ENCODE results near the gene TET3. TPM values are rescaled to one million over a fixed set of nuclear protein-coding genes. Genes with fewer than 3 reads are reported as not detected.
A peak's percentile ranks its signal among the peaks of the same experiment; 100 is the strongest.

TET3 gene
- total RNA-seq, 1 donor from 2014 or later = 92.4 TPM

- Mint-ChIP-seq H3K9me3 (ENCODE audit: unreplicated experiment) (peaks cover 5% of the 10 kb centered on the region), H3K4me3 (ENCODE audit: unreplicated experiment) (peak overlapping the region; percentile 91), H3K27ac (ENCODE audit: unreplicated experiment) (no peak overlapping the region), H3K27me3 (ENCODE audit: unreplicated experiment) (peaks cover 15% of the 10 kb centered on the region), H3K4me1 (ENCODE audit: low read depth, unreplicated experiment) (peaks cover 22% of the 10 kb centered on the region), H3K36me3 (ENCODE audit: unreplicated experiment) (peaks cover 4% of the 10 kb centered on the region)
- no peak for TF ChIP-seq CTCF (IDR thresholded peaks at IDR 0.05; ENCODE audit: partially characterized antibody, unreplicated experiment)
- DNase-seq = peak; percentile 50
These were observed 3.4 kb upstream of the TET3 start for GRCh38 chr2:73981081-73982001.

- Mint-ChIP-seq H3K4me1 (ENCODE audit: low read depth, unreplicated experiment) (peaks cover 28% of the 10 kb centered on the region), H3K27me3 (ENCODE audit: unreplicated experiment) (peaks cover 19% of the 10 kb centered on the region), H3K9me3 (ENCODE audit: unreplicated experiment) (peaks cover 7% of the 10 kb centered on the region), H3K4me3 (ENCODE audit: unreplicated experiment) (peak overlapping the region; percentile 91), H3K36me3 (ENCODE audit: unreplicated experiment) (peaks cover 4% of the 10 kb centered on the region), H3K27ac (ENCODE audit: unreplicated experiment) (no peak overlapping the region)
- DNase-seq = no peak
- TF ChIP-seq CTCF (IDR thresholded peaks at IDR 0.05; ENCODE audit: partially characterized antibody, unreplicated experiment) = no peak
These were observed 2.5 kb upstream of the TET3 start for GRCh38 chr2:73982140-73982617.

GRCh38 chr2:73983322-73984202, 1.1 kb upstream of the TET3 start:
- peaks cover 18% of the 10 kb centered on the region for H3K27me3 Mint-ChIP-seq (ENCODE audit: unreplicated experiment)
- peak overlapping the region; percentile 72 for H3K27ac Mint-ChIP-seq (ENCODE audit: unreplicated experiment)
- peak overlapping the region; percentile 87 for H3K4me3 Mint-ChIP-seq (ENCODE audit: unreplicated experiment)
- peaks cover 33% of the 10 kb centered on the region for H3K4me1 Mint-ChIP-seq (ENCODE audit: low read depth, unreplicated experiment)
- peaks cover 4% of the 10 kb centered on the region for H3K36me3 Mint-ChIP-seq (ENCODE audit: unreplicated experiment)
- DNase-seq = peak; percentile 48
- H3K9me3 Mint-ChIP-seq (ENCODE audit: unreplicated experiment) = peaks cover 4% of the 10 kb centered on the region
- TF ChIP-seq CTCF (IDR thresholded peaks at IDR 0.05; ENCODE audit: partially characterized antibody, unreplicated experiment) = no peak

- peaks cover 18% of the 10 kb centered on the region for H3K27me3 Mint-ChIP-seq (ENCODE audit: unreplicated experiment)
These were observed 205 bp downstream of the TET3 start for GRCh38 chr2:73984922-73985307.

More at GRCh38 chr2:73984922-73985307, 205 bp downstream of the TET3 start:
- no peak overlapping the region for H3K4me3 Mint-ChIP-seq (ENCODE audit: unreplicated experiment)
- no peak overlapping the region for H3K27ac Mint-ChIP-seq (ENCODE audit: unreplicated experiment)
- H3K4me1 Mint-ChIP-seq (ENCODE audit: low read depth, unreplicated experiment) = peaks cover 34% of the 10 kb centered on the region
- TF ChIP-seq CTCF (IDR thresholded peaks at IDR 0.05; ENCODE audit: partially characterized antibody, unreplicated experiment) = no peak
- H3K9me3 Mint-ChIP-seq (ENCODE audit: unreplicated experiment) = peaks cover 7% of the 10 kb centered on the region
- DNase-seq = peak; percentile 72
- H3K36me3 Mint-ChIP-seq (ENCODE audit: unreplicated experiment) = peaks cover 4% of the 10 kb centered on the region

Data from glutamatergic neuron (in vitro differentiated cells).